Measurements from ENCODE around the gene CLIC4. TPM values are rescaled to one million over a fixed set of nuclear protein-coding genes. Genes with fewer than 3 reads are reported as not detected.

CLIC4 gene
- total and polyA plus RNA-seq, 2 donors (not counting 1 experiment from before 2014, with no cell fraction given): 28.5 to 123 TPM

DNA sequence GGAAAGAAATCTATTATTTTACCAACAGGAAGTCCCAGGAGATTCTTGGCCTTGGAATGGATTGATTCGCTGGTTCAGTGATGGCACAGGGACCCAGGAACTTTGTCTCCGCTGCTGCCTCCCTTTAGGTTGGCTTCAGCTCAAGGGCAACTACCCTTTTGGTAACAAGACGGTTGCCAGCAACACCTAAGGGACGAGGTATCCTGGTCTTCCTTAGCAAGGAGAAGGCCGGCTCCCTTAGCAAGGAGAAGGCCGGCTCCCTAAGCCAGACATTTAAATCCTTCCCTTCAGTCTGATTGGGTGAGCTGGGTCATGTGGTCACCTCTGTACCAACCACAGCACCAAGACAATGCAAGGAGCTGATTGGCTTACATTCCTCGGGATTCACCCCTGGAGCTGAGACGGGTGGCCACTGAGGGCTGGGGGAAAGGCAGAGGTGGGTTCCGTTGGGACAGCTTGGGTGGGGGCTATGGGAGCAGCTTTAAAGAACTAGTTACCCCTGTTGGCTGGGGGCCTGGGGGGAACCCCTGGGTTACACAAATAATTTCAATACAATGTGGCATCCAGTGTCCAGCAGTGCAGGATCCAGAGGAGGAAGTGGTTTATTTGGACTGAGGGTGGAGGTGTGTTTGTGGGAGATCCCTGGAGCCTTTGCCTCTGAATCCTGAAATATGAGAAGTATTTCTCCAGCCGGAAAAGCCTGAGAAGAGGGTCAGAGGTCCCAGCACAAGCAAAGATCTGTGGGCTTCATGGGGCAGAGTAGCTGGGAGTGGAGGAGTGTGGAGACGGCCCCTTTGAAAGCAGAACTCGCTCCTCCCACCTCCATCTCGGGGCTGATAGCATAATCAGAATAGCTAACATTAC is 20.7 kb upstream of the CLIC4 start:
- H3K4me3 Mint-ChIP-seq: no peak overlapping the region
- Histone ChIP-seq H3K4me3 (ENCODE audit: control extremely low read depth in 1 of 5, extremely low read depth in 1 of 5, insufficient read depth in 1 of 5, low read depth in 2 of 5, low read length in 4 of 5) (no peak overlapping the region), H3K4me1 (ENCODE audit: control insufficient read depth in 2 of 2, insufficient read depth in 2 of 2, low read length in 2 of 2) (peaks cover 13 to 16% of the 10 kb centered on the region in 2 donors), H3K79me2 (ENCODE audit: control insufficient read depth, insufficient read depth, low read length) (no peaks in the 10 kb centered on the region), H3K27me3 (replicated peaks in 1 of 4; ENCODE audit: control extremely low read depth in 1 of 4, control insufficient read depth in 3 of 4, insufficient read depth in 4 of 4, low read length in 3 of 4) (no peaks in the 10 kb centered on the region), H3K36me3 (replicated peaks in 1 of 2; ENCODE audit: control extremely low read depth in 1 of 2, control insufficient read depth in 1 of 2, extremely low read depth in 1 of 2, insufficient read depth in 2 of 2, low read length in 1 of 2) (no peaks in the 10 kb centered on the region), H4K20me1 (ENCODE audit: control insufficient read depth, insufficient read depth, low read length, poor library complexity, severe bottlenecking) (no peaks in the 10 kb centered on the region), H3K4me2 (replicated peaks; ENCODE audit: low read depth, low read length, poor library complexity, severe bottlenecking) (no peak overlapping the region), H3K9ac (ENCODE audit: low read length) (no peak overlapping the region), H3K27ac (ENCODE audit: low read length in 2 of 2) (no peak overlapping the region), H3K9me3 (ENCODE audit: control extremely low read depth in 1 of 3, control insufficient read depth in 2 of 3, insufficient read depth in 1 of 3, low read length in 2 of 3) (peaks cover 0 to 4% (median 0%) of the 10 kb centered on the region in 3 donors), H2AFZ (ENCODE audit: insufficient read depth, low read depth, low read length, poor library complexity, severe bottlenecking) (no peak overlapping the region)
- intact Hi-C loops (cut with micrococcal nuclease): no loop called here
- H3K4me1 Mint-ChIP-seq: peaks cover 16% of the 10 kb centered on the region
- no peaks in the 10 kb centered on the region for H3K27me3 Mint-ChIP-seq
- ChIA-PET POLR2A (interaction anchor here (0.5 kb wide), 1 partner anchor 17 kb away, joined by 3 read pairs; no protein-coding TSS in a partner anchor), CTCF (interaction anchor here (0.6 to 1.8 kb wide), 4 partner anchors 36 to 123 kb away, joined by 3 to 4 read pairs (median 4); no protein-coding TSS in a partner anchor)
- 97% methylated on average over 10 of the region's 13 CpGs for WGBS (ENCODE audit: insufficient coverage)
- ATAC-seq (ENCODE audit: low read depth) (no peak), DNase-seq (no peak)
- TF ChIP-seq, protein P1, sequence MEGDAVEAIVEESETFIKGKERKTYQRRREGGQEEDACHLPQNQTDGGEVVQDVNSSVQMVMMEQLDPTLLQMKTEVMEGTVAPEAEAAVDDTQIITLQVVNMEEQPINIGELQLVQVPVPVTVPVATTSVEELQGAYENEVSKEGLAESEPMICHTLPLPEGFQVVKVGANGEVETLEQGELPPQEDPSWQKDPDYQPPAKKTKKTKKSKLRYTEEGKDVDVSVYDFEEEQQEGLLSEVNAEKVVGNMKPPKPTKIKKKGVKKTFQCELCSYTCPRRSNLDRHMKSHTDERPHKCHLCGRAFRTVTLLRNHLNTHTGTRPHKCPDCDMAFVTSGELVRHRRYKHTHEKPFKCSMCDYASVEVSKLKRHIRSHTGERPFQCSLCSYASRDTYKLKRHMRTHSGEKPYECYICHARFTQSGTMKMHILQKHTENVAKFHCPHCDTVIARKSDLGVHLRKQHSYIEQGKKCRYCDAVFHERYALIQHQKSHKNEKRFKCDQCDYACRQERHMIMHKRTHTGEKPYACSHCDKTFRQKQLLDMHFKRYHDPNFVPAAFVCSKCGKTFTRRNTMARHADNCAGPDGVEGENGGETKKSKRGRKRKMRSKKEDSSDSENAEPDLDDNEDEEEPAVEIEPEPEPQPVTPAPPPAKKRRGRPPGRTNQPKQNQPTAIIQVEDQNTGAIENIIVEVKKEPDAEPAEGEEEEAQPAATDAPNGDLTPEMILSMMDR (IDR thresholded peaks at IDR 0.05): no peak
- TF ChIP-seq EZH2 (IDR thresholded peaks at IDR 0.05; ENCODE audit: borderline replicate concordance, insufficient read depth, low read depth, low read length, poor library complexity, severe bottlenecking): no peak
- H3K27ac Mint-ChIP-seq: no peak overlapping the region
- H3K9me3 Mint-ChIP-seq (ENCODE audit: insufficient read depth): no peaks in the 10 kb centered on the region

DNA sequence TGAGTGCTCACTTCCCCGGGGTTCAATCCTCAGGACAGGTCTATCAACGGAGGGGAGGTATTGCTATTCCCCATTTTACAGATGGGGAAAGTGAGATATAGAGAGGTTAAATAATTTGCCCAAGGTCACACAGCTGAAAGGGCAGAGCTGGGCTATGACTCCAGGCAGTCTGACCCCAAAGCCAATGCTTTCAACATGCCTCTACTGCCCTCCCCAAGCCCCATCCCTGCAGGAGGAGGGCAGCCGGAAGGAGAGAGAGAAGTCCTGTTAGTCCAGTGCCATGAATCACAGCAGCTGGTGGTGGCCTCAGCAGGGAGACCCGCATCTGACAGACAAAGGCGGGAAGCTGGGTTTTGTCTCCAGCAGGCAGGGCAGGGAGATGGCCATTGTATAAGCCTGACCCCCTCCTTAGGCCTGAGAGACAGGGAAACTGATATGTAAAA is 20.0 kb upstream of the CLIC4 start:
- 94% methylated on average over 5 of the region's 5 CpGs for WGBS (ENCODE audit: insufficient coverage)
- no peaks in the 10 kb centered on the region for H3K9me3 Mint-ChIP-seq (ENCODE audit: insufficient read depth)
- H3K4me3 Mint-ChIP-seq: no peak overlapping the region
- H3K27me3 ChIP-seq (replicated peaks in 1 of 4; ENCODE audit: control extremely low read depth in 1 of 4, control insufficient read depth in 3 of 4, insufficient read depth in 4 of 4, low read length in 3 of 4): no peaks in the 10 kb centered on the region
- no peak overlapping the region for H3K27ac ChIP-seq (ENCODE audit: low read length in 2 of 2)
- H2AFZ ChIP-seq (ENCODE audit: insufficient read depth, low read depth, low read length, poor library complexity, severe bottlenecking): no peak overlapping the region
- no peaks in the 10 kb centered on the region for H4K20me1 ChIP-seq (ENCODE audit: control insufficient read depth, insufficient read depth, low read length, poor library complexity, severe bottlenecking)
- H3K9me3 ChIP-seq (ENCODE audit: control extremely low read depth in 1 of 3, control insufficient read depth in 2 of 3, insufficient read depth in 1 of 3, low read length in 2 of 3): peaks cover 0 to 4% (median 0%) of the 10 kb centered on the region in 3 donors
- intact Hi-C loops (cut with micrococcal nuclease): no loop called here
- TF ChIP-seq, protein P1 (IDR thresholded peaks at IDR 0.05): no peak
- no peak for TF ChIP-seq EZH2 (IDR thresholded peaks at IDR 0.05; ENCODE audit: borderline replicate concordance, insufficient read depth, low read depth, low read length, poor library complexity, severe bottlenecking)
- H3K4me2 ChIP-seq (replicated peaks; ENCODE audit: low read depth, low read length, poor library complexity, severe bottlenecking): no peak overlapping the region
- DNase-seq: no peak
- no peak overlapping the region for H3K9ac ChIP-seq (ENCODE audit: low read length)
- H3K4me1 Mint-ChIP-seq: peaks cover 16% of the 10 kb centered on the region
- H3K36me3 ChIP-seq (replicated peaks in 1 of 2; ENCODE audit: control extremely low read depth in 1 of 2, control insufficient read depth in 1 of 2, extremely low read depth in 1 of 2, insufficient read depth in 2 of 2, low read length in 1 of 2): no peaks in the 10 kb centered on the region
- CTCF ChIA-PET: interaction anchor here (0.7 to 1.8 kb wide), 3 partner anchors 37 to 123 kb away, joined by 3 to 4 read pairs (median 4); no protein-coding TSS in a partner anchor
- no peaks in the 10 kb centered on the region for H3K79me2 ChIP-seq (ENCODE audit: control insufficient read depth, insufficient read depth, low read length)
- peaks cover 13 to 16% of the 10 kb centered on the region in 2 donors for H3K4me1 ChIP-seq (ENCODE audit: control insufficient read depth in 2 of 2, insufficient read depth in 2 of 2, low read length in 2 of 2)
- POLR2A ChIA-PET: interaction anchor here (0.5 kb wide), 1 partner anchor 455 kb away, joined by 4 read pairs; no protein-coding TSS in a partner anchor
- no peak overlapping the region for H3K27ac Mint-ChIP-seq
- ATAC-seq (ENCODE audit: low read depth): no peak
- H3K4me3 ChIP-seq (ENCODE audit: control extremely low read depth in 1 of 5, extremely low read depth in 1 of 5, insufficient read depth in 1 of 5, low read depth in 2 of 5, low read length in 4 of 5): no peak overlapping the region
- H3K27me3 Mint-ChIP-seq: no peaks in the 10 kb centered on the region

Measured in B cell (primary cell).